Astrocyte of the cerebellum (primary cell): ENCODE measurements around the gene PHC1.
"Not testable (repeated sequence)": the region's sequence is repeated elsewhere in the genome, so short reads cannot be mapped to it uniquely, and the experiment has no call there.

ENCODE experiments used
- DNase-seq: peaks from one replicate; pipeline ENCODE4 v3.0.0-alpha.2; 2011; ENCODE audit warnings: low read depth
- H3K4me3 ChIP-seq: 2 replicates; pipeline ENCODE4 v1.5.1; 2011; ENCODE audit warnings: mild to moderate bottlenecking, low read depth, low read length, moderate library complexity
- CTCF ChIP-seq: IDR thresholded peaks from 2 replicates; pipeline ENCODE4 v1.5.1; 2012; ENCODE audit warnings: low read length, low read depth, moderate library complexity, mild to moderate bottlenecking; ENCODE audit errors: missing control alignments
- in situ Hi-C: cut with HindIII; loops from 2 replicates; pipeline ENCODE4 v1.10.0; 2017; ENCODE audit warnings: low sequenced_read_pairs

The PHC1 gene

DNA sequence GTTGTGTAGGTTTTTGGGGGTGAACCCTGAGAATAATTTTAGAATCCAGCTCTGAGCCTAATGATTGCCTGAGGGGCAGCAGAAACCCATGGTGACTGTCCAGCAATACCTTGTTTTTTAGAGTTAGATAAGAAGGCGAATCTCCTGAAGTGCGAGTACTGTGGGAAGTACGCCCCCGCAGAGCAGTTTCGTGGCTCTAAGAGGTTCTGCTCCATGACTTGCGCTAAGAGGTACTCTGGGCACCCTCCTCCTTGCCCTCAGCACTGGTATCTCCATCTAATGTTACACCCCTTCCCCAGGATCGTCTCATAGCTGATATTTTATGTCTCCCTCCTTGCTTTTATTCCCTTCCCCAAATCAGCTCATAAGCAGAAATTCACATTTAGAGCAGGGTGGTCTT lies 22.4 kb downstream of the PHC1 start:
- no peak for DNase-seq
- H3K4me3 ChIP-seq: no peak overlapping the region
- TF ChIP-seq CTCF: no peak
- in situ Hi-C loops: no loop called here

- DNase-seq, in situ Hi-C loops, H3K4me3 ChIP-seq: not testable (repeated sequence)
Observed at GRCh38 chr12:8937842-8938442, 23.6 kb downstream of the PHC1 start.

DNA sequence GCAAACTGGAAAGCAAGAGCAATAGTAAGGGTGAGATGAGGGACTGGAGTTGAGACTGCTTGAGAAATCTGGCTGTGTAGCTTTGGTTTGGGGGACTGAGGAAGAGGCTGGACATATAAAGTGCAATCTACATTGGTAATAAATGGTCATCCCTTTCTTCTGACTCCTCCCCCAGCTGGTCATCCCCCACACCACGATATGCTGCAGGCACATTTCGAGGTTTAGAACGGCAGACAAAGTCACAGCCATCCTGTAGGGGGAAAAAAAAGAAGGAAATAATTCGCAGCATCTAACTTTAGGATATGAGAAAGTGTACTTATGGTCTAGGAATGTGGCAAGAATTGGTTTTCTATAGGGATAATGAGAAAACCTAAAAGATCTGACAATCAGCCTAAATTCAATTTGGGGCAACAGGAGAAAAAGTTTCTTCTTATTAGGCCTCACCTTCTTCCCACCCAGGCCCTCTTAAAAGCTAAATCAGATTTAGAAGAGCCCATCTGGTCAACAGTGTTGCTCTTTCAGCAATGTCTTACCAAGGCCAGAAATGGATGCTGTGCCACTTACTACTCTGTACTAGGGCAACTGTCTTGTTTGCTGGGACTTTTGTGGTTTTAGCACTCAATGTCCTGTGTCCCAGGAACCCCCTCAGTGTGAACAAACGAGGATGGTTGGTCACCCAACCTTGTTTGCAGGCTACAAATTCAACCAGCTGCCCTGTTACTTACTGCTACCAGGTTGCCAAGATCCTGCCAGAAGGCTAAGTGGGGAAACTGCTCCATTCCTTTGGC lies 27.6 kb downstream of the PHC1 start:
- in situ Hi-C loops: no loop called here
- DNase-seq: no peak
- no peak overlapping the region for H3K4me3 ChIP-seq
- no peak for TF ChIP-seq CTCF

GRCh38 chr12:8943565-8944186 lies 29.4 kb downstream of the PHC1 start:
- DNase-seq: no peak
- in situ Hi-C loops: no loop called here
- H3K4me3 ChIP-seq: no peak overlapping the region
- TF ChIP-seq CTCF: no peak

DNA sequence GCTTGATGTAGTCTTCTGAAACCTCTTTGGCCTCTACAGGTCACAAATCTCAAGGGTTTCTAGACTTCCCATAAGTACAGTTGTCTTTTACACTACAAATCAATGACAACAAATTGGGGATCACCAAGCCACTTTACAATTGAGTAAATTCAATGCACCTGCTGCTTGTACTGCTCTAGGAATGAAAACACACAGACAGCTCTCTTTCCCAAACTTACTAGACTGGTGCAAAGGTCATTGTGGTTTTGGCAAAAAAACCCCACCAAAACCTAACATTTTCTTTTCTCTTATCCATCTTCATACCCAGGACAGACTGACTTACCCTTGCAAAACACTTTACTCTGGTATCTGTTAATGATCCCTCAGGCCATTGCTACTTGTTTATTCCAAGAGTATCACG lies 32.4 kb downstream of the PHC1 start:
- no peak for DNase-seq
- no peak for TF ChIP-seq CTCF
- in situ Hi-C loops: no loop called here
- no peak overlapping the region for H3K4me3 ChIP-seq

DNA sequence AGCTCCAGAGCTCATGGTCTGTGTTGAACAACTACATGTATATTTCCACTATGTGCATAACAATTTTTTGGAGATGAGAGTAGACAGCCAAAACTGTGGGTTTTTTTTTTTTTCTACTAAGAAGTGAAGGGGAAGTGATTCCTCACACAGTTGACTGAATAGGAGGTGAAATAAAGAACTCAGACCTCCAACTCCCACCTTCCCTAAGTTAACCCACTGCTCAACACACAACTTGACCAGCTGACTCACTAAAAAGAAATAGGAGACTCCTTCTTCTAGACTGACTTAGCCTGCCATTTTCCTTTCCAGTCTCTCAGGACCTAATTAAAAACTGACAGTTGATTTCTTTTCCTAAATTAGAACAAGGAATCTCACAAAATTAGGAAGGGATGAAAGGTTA lies 33.4 kb downstream of the PHC1 start:
- DNase-seq: no peak
- no peak overlapping the region for H3K4me3 ChIP-seq
- TF ChIP-seq CTCF: no peak
- in situ Hi-C loops: no loop called here
